ENCODE measurements around the gene KRTAP10-10. TPM values are rescaled to one million over a fixed set of nuclear protein-coding genes. Genes with fewer than 3 reads are reported as not detected.
"Not testable (repeated sequence)": the region's sequence is repeated elsewhere in the genome, so short reads cannot be mapped to it uniquely, and the experiment has no call there.

The KRTAP10-10 gene
- total RNA-seq, 2 donors from 2014 or later, result not detected

DNA sequence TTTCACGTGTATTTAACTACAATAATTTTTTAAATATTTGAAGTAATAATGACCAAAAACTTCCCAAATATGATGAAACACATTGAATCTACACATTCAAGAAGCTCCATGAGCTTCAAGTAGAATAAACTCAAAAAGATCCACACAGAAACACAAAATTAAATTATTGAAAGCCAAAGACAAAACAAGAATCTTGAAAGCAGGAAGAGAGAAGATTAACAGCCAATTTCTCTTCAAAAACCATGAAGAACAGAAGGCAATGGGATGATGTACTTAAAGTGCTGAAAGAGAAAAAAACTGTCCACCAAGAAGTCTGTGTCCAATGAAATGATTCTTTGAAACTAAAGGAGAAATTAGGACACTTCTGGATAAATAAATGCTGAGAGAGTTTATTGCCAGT, 5.1 kb upstream of the KRTAP10-10 start:
- TF ChIP-seq, protein P1, sequence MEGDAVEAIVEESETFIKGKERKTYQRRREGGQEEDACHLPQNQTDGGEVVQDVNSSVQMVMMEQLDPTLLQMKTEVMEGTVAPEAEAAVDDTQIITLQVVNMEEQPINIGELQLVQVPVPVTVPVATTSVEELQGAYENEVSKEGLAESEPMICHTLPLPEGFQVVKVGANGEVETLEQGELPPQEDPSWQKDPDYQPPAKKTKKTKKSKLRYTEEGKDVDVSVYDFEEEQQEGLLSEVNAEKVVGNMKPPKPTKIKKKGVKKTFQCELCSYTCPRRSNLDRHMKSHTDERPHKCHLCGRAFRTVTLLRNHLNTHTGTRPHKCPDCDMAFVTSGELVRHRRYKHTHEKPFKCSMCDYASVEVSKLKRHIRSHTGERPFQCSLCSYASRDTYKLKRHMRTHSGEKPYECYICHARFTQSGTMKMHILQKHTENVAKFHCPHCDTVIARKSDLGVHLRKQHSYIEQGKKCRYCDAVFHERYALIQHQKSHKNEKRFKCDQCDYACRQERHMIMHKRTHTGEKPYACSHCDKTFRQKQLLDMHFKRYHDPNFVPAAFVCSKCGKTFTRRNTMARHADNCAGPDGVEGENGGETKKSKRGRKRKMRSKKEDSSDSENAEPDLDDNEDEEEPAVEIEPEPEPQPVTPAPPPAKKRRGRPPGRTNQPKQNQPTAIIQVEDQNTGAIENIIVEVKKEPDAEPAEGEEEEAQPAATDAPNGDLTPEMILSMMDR (IDR thresholded peaks at IDR 0.05), result no peak
- TF ChIP-seq POLR2A (IDR thresholded peaks at IDR 0.05), result no peak
- Histone ChIP-seq H3K4me3 (no peak overlapping the region), H3K9me3 (peaks cover 0 to 6% (median 0%) of the 10 kb centered on the region in 3 donors), H3K27ac (no peak overlapping the region), H3K4me1 (no peaks in the 10 kb centered on the region), H3K36me3 (replicated peaks in 1 of 2; ENCODE audit: insufficient read depth in 1 of 2, low read depth in 2 of 2) (no peaks in the 10 kb centered on the region), H3K27me3 (no peaks in the 10 kb centered on the region)
- DNase-seq (no peak), ATAC-seq (no peak)
- 68 to 70% methylated on average over 1 of the region's 1 CpG for WGBS, 2 donors
- intact Hi-C loops (cut with DNase I), result no loop called here

DNA sequence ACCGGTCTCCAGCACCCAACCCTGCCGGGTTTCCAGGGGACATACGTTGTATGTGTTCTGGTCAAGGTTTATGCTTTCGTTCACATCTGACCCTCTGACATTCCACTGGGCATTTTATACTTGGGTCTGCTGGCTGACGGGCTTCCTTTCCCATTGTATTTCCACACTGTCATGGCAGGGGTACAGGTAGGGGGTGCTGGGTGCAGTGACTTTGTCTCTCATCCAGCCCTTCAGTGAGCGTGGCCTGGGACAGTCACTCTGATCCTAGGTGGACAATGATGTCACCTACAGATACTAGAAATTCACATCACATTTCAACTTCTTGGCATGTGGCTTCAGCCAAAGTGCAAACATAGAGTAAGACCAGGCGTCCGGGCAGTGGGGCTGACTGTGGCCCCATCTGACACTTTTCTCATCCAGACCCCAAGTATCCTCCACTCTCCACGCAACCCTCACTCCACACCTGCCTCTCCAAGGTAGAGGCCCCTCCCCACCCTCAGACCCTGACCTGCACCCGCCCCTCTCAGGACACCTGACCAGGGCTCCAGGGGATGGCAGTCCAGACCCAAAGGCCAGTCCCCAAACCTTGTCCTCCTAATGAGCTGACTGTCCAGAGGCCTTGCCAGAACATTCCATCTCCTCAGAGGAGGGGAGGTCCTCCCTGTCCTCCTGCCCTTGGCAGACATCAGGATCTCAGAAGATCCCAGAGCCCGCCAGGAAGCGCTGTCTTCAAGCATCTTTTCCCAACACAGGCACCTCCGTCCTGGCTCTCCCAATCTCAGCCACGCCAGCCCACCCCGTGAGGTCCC, 743 bp upstream of the KRTAP10-10 start:
- DNase-seq (no peak), ATAC-seq (no peak)
- no peak overlapping the region for H3K4me3 ChIP-seq
- no peaks in the 10 kb centered on the region for H3K4me1 ChIP-seq
- no peaks in the 10 kb centered on the region for H3K27me3 ChIP-seq
- intact Hi-C loops (cut with DNase I), result no loop called here
- H3K36me3 ChIP-seq (replicated peaks in 1 of 2; ENCODE audit: insufficient read depth in 1 of 2, low read depth in 2 of 2), result no peaks in the 10 kb centered on the region
- TF ChIP-seq, protein P1 (IDR thresholded peaks at IDR 0.05), result no peak
- no peak for TF ChIP-seq POLR2A (IDR thresholded peaks at IDR 0.05)
- H3K9me3 ChIP-seq, result peaks cover 0 to 6% (median 0%) of the 10 kb centered on the region in 3 donors
- 55 to 56% methylated on average over 14 to 15 of the region's 15 CpGs for WGBS, 2 donors
- H3K27ac ChIP-seq, result no peak overlapping the region

DNA sequence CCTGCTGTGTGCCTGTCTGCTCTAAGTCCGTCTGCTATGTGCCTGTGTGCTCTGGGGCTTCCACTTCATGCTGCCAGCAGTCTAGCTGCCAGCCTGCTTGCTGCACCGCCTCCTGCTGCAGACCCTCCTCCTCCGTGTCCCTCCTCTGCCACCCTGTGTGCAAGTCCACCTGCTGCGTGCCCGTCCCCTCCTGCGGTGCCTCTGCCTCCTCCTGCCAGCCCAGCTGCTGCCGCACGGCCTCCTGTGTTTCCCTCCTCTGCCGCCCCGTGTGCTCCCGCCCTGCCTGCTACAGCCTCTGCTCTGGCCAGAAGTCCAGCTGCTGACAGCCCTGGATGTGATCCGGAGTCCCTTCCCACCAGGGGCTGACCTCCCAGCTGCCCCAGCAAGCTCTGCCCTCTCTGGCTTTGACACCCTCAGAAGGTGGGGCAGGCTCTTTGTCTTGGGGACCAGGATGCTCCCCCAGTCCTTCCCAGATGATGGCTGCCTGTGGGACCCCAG, 744 bp downstream of the KRTAP10-10 start:
- DNase-seq; ATAC-seq; H3K27me3 ChIP-seq; H3K4me1 ChIP-seq; intact Hi-C loops (cut with DNase I); H3K36me3 ChIP-seq (replicated peaks in 1 of 2; ENCODE audit: insufficient read depth in 1 of 2, low read depth in 2 of 2); H3K27ac ChIP-seq; H3K9me3 ChIP-seq; H3K4me3 ChIP-seq: not testable (repeated sequence)
- 47 to 48% methylated on average over 8 to 11 of the region's 12 CpGs for WGBS, 2 donors

DNA sequence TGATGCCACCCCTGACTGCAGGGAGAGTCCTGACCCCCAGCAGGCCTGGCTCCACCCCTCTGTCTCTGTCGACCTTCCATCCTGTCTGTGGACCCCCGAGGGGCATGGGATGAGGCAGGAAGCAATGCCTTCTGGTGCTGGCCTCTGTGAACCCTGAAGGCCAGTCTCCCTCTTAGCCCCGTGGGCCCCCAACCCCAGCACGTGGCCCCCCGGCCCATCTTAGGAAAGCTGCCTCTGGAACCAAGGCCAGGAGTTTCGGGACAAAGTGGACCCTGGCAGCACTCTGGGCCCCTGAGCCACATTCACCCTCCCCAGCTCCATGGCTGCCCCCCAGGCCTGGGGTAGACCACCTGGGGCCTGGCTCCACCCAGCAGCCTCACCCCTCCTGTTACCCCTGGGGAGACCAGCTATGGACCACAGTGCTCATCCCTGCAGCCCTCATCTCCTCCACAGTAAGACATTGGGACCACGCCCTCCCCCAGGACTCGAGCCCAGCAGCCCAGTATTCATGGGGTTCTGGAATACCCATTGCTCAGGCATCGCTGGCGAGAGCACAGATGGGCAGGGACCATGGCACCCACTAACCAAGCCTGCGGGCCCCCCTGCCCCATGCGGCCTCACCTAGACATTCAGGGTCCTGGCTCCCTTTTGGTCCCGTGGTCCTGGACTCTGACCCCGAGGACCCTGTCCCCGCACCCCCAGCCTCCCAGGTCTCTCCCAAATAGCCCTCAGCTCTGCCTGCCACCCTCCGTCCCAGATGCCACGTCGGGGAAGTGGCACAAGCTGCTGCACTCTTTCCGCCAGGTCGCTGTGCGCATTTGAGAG, 1.6 kb downstream of the KRTAP10-10 start:
- H3K4me1 ChIP-seq; H3K36me3 ChIP-seq (replicated peaks in 1 of 2; ENCODE audit: insufficient read depth in 1 of 2, low read depth in 2 of 2); DNase-seq; H3K27me3 ChIP-seq; ATAC-seq; H3K9me3 ChIP-seq; intact Hi-C loops (cut with DNase I); H3K27ac ChIP-seq; H3K4me3 ChIP-seq: not testable (repeated sequence)
- WGBS, 2 donors, result 61 to 84% methylated on average over 11 to 12 of the region's 21 CpGs

DNA sequence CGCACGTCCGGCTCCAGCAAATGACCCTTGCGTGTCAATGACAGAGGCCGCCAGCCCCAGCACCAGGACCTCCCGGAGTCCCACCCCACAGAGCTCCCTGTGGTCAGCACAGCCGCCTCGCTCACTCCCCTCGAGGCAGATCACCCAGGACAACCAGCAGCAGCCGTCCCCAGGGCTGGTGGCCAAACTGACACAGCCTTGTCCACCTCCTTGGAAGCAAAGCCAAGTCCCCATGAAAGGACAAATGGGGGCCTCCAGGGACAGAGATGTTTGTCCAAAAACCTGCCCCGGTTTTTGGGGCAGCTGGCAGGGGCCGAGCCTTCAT, 2.1 kb downstream of the KRTAP10-10 start:
- H3K27me3 ChIP-seq, result no peaks in the 10 kb centered on the region
- TF ChIP-seq, protein P1 (IDR thresholded peaks at IDR 0.05), result no peak
- no peak for TF ChIP-seq POLR2A (IDR thresholded peaks at IDR 0.05)
- no peak overlapping the region for H3K27ac ChIP-seq
- H3K9me3 ChIP-seq, result no peaks in the 10 kb centered on the region
- ATAC-seq (no peak), DNase-seq (no peak)
- H3K4me3 ChIP-seq, result no peak overlapping the region
- 67 to 68% methylated on average over 8 to 12 of the region's 12 CpGs for WGBS, 2 donors
- no peaks in the 10 kb centered on the region for H3K36me3 ChIP-seq (replicated peaks in 1 of 2; ENCODE audit: insufficient read depth in 1 of 2, low read depth in 2 of 2)
- intact Hi-C loops (cut with DNase I), result no loop called here
- H3K4me1 ChIP-seq, result no peaks in the 10 kb centered on the region

Data from body of pancreas (tissue), 4 donors.